CD4-positive, alpha-beta T cell (primary cell): ENCODE results near the gene ADGRA3. TPM values are rescaled to one million over a fixed set of nuclear protein-coding genes. Genes with fewer than 3 reads are reported as not detected.

Experiments used
- ATAC-seq: fragments of 200-7000 bp; cut with Tn5 transposase; one replicate; pipeline ENCODE4 v1.10.0; 2022; ENCODE audit warnings: mild to moderate bottlenecking; ENCODE audit not compliant: poor library complexity
- CTCF ChIA-PET: fragments of 350-600 bp; sonication (Branson Sonifier 250); formaldehyde crosslinking; loops from one replicate; lab custom pipeline; 2021; ENCODE audit warnings: antibody characterized with exemption, inconsistent platforms; lab: Charles Lee
- POLR2A ChIA-PET: fragments of 350-600 bp; sonication (Branson Sonifier 250); formaldehyde crosslinking; loops from one replicate; lab custom pipeline; 2021; ENCODE audit warnings: antibody characterized with exemption, inconsistent platforms; lab: Charles Lee
- DNase-seq, 14 experiments: peaks; one replicate each; pipeline ENCODE4 v3.0.0-alpha.2; 2013 to 2020; ENCODE audit warnings: mixed read lengths in 2 of 14
- H3K27ac ChIP-seq, 2 donors: one replicate each; pipeline versions ENCODE4 v1.5.1 to v1.7.0; 2013; ENCODE audit warnings: low read length in 2 of 2, low read depth in 1 of 2, mild to moderate bottlenecking in 1 of 2
- H3K27me3 ChIP-seq, 2 experiments: 1 replicate in 1 of 2; 2 replicates in 1 of 2; pipeline versions ENCODE4 v1.6.1 to v1.7.0; 2013; ENCODE audit warnings: low read length in 2 of 2, control low read depth in 1 of 2, mild to moderate bottlenecking in 1 of 2, moderate library complexity in 1 of 2; ENCODE audit not compliant: insufficient read depth in 2 of 2, control insufficient read depth in 1 of 2
- H3K36me3 ChIP-seq: one replicate; pipeline ENCODE4 v1.6.1; 2013; ENCODE audit warnings: low read length, control low read depth; ENCODE audit not compliant: insufficient read depth
- H3K4me1 ChIP-seq: one replicate; pipeline ENCODE4 v1.6.1; 2013; ENCODE audit warnings: low read length, control low read depth; ENCODE audit not compliant: insufficient read depth
- H3K4me3 ChIP-seq: one replicate; pipeline ENCODE4 v1.5.1; 2013; ENCODE audit warnings: mild to moderate bottlenecking, low read length, moderate library complexity
- H3K9me3 ChIP-seq, 2 experiments: 1 replicate in 1 of 2; 2 replicates in 1 of 2; pipeline versions ENCODE4 v1.6.1 to v1.7.0; 2013; ENCODE audit warnings: low read length in 2 of 2, mild to moderate bottlenecking in 2 of 2, control low read depth in 1 of 2, moderate library complexity in 1 of 2; ENCODE audit not compliant: control insufficient read depth in 1 of 2, insufficient read depth in 1 of 2
- H3K27ac Mint-ChIP-seq: one replicate; pipeline ENCODE4 v1.8.0; 2020; ENCODE audit warnings: mixed read lengths
- H3K27me3 Mint-ChIP-seq: one replicate; pipeline ENCODE4 v1.8.0; 2021; ENCODE audit warnings: mixed read lengths
- H3K36me3 Mint-ChIP-seq: one replicate; pipeline ENCODE4 v1.8.0; 2021; ENCODE audit warnings: low read depth, mixed read lengths
- H3K4me1 Mint-ChIP-seq: one replicate; pipeline ENCODE4 v1.8.0; 2021; ENCODE audit warnings: low read depth, mixed read lengths
- H3K4me3 Mint-ChIP-seq: one replicate; pipeline ENCODE4 v1.8.0; 2020; ENCODE audit warnings: mild to moderate bottlenecking, mixed read lengths
- H3K9me3 Mint-ChIP-seq: one replicate; pipeline ENCODE4 v1.8.0; 2020; ENCODE audit warnings: mixed read lengths
- intact Hi-C, 2 experiments: fragments of 100-400 bp; cut with DNase I in 1 of 2; cut with micrococcal nuclease in 1 of 2; formaldehyde crosslinking; loops; one replicate each; pipeline versions ENCODE4 v1.15.1 to v1.9.0; 2023 to 2025; cut with DNase I, micrococcal nuclease
- total RNA-seq, 174 experiments: library from RNA in 2 of 174; stranded (reverse) in 2 of 174; gene quantifications; one replicate each; pipeline ENCODE4 v1.2.3 and lab custom pipeline; 2021 to 2026
- TF ChIP-seq, protein P1 (sequence below): fragments of 200-600 bp; IDR thresholded peaks from one replicate; pipeline ENCODE4 v1.8.0; 2022; ENCODE audit warnings: antibody characterized with exemption, mild to moderate bottlenecking

Gene ADGRA3
- total RNA-seq, 2 experiments from 2014 or later = 2.2 to 3.1 TPM

DNA sequence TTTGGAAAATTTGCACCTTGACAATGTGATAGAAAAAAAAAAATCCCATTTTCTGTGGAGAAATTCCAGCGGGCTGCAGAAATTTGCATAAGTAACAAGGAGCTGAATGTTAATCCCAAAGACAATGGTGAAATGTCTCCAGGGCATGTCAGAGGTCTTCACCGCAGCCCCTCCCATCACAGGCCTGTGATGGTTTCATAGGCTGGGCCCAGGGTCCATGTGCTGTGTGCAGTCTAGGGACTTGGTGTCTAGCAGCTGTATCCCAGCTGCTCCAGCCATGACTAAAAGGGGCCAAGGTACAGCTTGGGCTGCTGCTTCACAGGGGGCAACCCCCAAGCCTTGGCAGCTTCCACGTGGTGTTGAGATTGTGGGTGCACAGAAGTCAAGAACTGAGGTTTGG, 85.2 kb downstream of the ADGRA3 start:
- Histone ChIP-seq H3K4me1 (no peaks in the 10 kb centered on the region), H3K27ac (no peak overlapping the region), H3K36me3 (no peaks in the 10 kb centered on the region), H3K4me3 (no peak overlapping the region), H3K9me3 (peaks cover 0 to 8% of the 10 kb centered on the region in 2 experiments), H3K27me3 (no peaks in the 10 kb centered on the region)
- ChIA-PET CTCF (no interaction called here), POLR2A (no interaction called here)
- H3K9me3 Mint-ChIP-seq = no peaks in the 10 kb centered on the region
- H3K4me3 Mint-ChIP-seq = no peak overlapping the region
- no peak overlapping the region for H3K27ac Mint-ChIP-seq
- no peaks in the 10 kb centered on the region for H3K27me3 Mint-ChIP-seq
- ATAC-seq (no peak), DNase-seq (no peak)
- H3K36me3 Mint-ChIP-seq = no peaks in the 10 kb centered on the region
- intact Hi-C loops = no loop called here
- TF ChIP-seq, protein P1, sequence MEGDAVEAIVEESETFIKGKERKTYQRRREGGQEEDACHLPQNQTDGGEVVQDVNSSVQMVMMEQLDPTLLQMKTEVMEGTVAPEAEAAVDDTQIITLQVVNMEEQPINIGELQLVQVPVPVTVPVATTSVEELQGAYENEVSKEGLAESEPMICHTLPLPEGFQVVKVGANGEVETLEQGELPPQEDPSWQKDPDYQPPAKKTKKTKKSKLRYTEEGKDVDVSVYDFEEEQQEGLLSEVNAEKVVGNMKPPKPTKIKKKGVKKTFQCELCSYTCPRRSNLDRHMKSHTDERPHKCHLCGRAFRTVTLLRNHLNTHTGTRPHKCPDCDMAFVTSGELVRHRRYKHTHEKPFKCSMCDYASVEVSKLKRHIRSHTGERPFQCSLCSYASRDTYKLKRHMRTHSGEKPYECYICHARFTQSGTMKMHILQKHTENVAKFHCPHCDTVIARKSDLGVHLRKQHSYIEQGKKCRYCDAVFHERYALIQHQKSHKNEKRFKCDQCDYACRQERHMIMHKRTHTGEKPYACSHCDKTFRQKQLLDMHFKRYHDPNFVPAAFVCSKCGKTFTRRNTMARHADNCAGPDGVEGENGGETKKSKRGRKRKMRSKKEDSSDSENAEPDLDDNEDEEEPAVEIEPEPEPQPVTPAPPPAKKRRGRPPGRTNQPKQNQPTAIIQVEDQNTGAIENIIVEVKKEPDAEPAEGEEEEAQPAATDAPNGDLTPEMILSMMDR = no peak
- H3K4me1 Mint-ChIP-seq = no peaks in the 10 kb centered on the region

DNA sequence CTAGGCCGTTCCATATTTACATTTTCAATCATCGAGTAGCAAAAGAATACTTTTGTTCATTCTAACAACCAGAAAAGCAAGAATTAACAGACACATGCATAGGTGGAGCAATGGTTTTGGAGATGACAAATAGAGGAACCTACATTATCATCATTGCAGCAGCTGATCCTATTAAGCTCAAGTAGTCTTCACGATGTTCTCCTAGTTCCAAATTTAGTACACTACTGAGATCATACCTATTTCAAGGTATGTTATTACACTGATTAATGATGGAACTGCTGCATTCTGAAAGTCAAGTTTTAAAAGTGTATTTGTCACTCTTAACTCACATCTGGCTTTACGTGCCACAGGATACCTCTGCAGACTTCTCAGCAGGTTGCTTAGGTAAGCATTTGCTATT, 87.4 kb downstream of the ADGRA3 start:
- DNase-seq (no peak), ATAC-seq (no peak)
- no peak overlapping the region for H3K27ac ChIP-seq
- TF ChIP-seq, protein P1 = no peak
- no peaks in the 10 kb centered on the region for H3K36me3 ChIP-seq
- intact Hi-C loops = no loop called here
- Mint-ChIP-seq H3K9me3 (no peaks in the 10 kb centered on the region), H3K36me3 (no peaks in the 10 kb centered on the region), H3K4me3 (no peak overlapping the region), H3K27ac (no peak overlapping the region), H3K27me3 (no peaks in the 10 kb centered on the region), H3K4me1 (no peaks in the 10 kb centered on the region)
- ChIA-PET POLR2A (no interaction called here), CTCF (no interaction called here)
- no peaks in the 10 kb centered on the region for H3K4me1 ChIP-seq
- H3K9me3 ChIP-seq = peaks cover 0 to 8% of the 10 kb centered on the region in 2 experiments
- no peak overlapping the region for H3K4me3 ChIP-seq
- no peaks in the 10 kb centered on the region for H3K27me3 ChIP-seq

DNA sequence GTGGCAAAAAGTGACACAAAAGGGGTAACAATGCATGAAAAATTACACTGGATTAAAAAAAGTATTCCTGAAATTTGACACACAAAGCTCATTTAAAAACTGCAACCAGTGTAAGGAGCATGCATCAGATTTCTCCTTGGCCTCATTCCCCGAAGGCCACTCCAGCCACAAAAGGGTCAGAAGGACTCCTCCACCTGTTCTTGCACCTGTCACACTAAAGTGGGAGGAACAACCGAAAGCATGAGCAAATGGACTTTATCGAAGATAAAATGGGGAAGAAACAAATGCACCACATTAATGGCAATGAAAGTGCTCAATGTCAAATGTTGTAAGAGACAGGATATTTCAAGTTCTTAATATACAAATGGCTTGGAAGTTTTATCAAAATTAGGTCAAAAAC, 88.2 kb downstream of the ADGRA3 start:
- no peaks in the 10 kb centered on the region for H3K36me3 ChIP-seq
- no peak overlapping the region for H3K4me3 ChIP-seq
- TF ChIP-seq, protein P1 = no peak
- Mint-ChIP-seq H3K27me3 (no peaks in the 10 kb centered on the region), H3K36me3 (peaks cover under 1% of the 10 kb centered on the region), H3K9me3 (no peaks in the 10 kb centered on the region), H3K27ac (no peak overlapping the region), H3K4me1 (no peaks in the 10 kb centered on the region), H3K4me3 (no peak overlapping the region)
- DNase-seq = no peak
- POLR2A ChIA-PET = no interaction called here
- no peaks in the 10 kb centered on the region for H3K27me3 ChIP-seq
- no peak overlapping the region for H3K27ac ChIP-seq
- no peak for ATAC-seq
- peaks cover 0 to 8% of the 10 kb centered on the region in 2 experiments for H3K9me3 ChIP-seq
- CTCF ChIA-PET = interaction anchor here (0.5 kb wide), 1 partner anchor 656 kb away, joined by 3 read pairs; no protein-coding TSS in a partner anchor
- H3K4me1 ChIP-seq = no peaks in the 10 kb centered on the region
- intact Hi-C loops = no loop called here
